SW480 (cell line): ENCODE measurements around the gene ZNF862.

Source experiments
- DNase-seq: peaks from one replicate; pipeline ENCODE4 v3.0.0-alpha.2; 2016; ENCODE audit warnings: low spot score

ZNF862 gene

DNA sequence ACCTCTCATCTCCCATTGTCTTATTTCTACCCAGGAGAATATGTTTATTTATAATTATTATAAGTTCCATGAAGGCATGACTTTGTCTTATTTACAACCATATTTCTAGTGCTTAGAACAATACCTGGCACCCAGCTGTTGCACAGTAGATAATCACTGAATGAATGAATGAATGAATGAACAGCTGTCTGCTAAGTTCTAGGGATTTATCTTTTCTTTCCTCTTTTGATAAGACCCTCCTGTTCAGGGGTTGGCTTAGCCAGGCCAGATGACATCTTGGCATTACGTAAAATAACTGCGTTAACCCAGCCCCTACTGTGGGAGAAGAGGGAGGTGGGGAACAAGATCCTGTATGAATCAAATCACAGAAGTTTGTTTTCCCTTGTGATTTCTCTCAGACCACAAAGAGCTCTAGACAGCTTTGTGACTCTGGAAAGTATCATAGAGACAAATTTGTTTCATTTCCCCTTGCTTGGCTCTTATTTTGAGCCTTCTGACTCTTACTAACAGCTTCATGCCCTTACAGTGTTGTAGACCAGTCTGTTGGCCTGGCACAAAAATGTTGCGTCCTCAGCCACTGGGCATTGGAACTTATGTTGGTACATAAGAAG lies 8.4 kb downstream of the ZNF862 start:
- DNase-seq = no peak

DNA sequence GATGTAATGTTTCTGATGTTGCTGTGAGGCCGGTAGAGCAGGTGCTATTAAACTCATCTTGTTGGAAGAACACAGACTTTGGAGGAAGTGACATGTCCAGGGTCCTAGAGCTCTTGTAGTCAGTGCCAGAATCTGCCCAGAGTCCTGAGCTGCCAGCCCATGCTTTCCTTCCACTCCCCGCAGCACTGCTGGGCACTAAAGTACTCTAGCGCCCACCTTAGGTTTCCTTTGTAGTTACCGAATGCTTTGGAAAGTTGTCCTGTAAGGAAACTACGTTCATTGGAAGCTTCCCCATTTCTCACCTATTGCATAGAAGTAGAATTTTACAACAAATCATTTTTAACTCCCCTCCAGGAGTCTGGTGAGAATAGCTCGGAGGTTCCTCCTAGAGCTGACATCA lies 11.0 kb downstream of the ZNF862 start:
- DNase-seq = no peak

DNA sequence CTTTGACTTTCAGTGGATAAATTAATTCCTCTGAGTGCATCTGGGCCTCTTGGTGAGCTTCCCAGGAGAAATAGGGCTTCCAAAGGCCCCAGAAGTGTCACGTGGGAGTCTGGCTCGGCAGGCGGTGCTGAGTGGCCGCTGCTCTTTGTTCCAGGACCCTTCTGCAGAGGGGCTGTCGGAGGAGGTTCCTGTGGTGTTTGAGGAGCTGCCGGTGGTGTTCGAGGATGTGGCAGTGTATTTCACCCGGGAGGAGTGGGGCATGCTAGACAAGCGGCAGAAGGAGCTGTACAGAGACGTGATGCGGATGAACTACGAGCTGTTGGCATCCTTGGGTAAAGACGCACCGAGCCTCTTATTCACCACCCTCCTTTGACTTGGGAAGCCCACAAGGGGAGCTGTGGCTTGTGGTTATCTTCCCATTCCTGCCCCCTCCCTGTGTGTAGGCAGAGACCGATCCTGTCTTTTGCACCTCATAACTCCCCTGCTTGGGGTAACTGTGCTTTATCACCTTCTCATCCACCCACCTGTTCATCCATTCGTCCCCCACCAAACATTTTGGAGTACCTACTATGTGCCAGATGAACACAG lies 11.9 kb downstream of the ZNF862 start:
- DNase-seq = no peak

DNA sequence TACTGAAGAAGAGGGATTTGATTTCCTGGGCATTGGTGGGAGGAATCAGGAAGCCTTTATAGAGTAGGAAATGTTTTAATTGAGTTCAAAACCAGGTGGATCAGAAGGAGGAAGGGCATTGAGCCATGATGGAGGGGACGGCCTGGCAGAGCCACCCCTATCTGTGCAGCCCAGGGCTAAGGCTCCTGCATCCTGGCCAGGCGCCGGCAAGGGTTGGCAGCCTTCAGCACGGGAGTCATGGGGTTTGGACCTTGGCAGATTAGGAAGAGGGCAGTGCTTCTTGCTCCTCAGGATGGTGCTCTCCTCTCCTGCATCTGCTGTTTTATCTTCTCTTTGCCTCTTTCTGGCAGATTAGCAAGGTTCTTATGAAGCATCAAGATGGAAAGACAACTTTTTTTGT lies 12.5 kb downstream of the ZNF862 start:
- no peak for DNase-seq

DNA sequence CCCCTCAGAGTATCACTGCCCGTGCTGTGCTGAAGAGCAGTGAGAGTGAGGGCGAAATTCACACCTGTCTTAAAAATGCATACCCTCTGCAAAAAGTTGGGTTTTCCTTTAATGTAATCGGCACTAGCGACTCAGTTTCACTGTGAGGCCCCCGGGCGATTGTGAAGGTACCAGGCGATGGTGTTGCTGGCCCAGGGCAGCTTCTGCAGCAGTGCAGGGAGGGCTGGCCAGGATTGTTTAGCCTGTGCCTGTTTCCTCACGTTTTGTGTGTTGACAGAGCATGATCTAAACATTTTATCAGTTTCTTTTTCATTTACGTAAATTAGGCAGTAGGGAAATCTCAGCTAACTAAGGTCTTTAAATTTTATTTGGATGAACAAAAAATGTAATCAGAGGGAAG lies 13.3 kb downstream of the ZNF862 start:
- no peak for DNase-seq

DNA sequence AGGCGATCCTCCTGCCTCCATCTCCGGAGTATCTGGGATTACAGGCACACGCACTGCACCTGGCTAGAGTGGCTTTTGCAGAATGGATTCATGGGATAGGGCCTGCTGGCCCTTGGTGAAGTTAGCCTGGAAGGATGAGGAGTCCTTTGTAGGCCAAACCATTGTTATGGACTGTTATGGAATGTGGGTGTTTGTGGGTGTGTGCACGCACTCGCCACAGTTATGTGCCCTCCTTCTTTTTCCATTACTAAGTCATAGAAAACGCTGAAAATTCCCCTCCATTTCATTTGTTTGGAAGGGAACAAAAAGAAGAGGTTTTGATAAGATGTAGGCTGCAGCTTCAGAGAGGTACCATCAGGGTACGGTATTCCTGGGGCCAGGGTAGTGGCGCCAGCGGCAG lies 15.0 kb downstream of the ZNF862 start:
- peak; percentile 73 for DNase-seq

DNA sequence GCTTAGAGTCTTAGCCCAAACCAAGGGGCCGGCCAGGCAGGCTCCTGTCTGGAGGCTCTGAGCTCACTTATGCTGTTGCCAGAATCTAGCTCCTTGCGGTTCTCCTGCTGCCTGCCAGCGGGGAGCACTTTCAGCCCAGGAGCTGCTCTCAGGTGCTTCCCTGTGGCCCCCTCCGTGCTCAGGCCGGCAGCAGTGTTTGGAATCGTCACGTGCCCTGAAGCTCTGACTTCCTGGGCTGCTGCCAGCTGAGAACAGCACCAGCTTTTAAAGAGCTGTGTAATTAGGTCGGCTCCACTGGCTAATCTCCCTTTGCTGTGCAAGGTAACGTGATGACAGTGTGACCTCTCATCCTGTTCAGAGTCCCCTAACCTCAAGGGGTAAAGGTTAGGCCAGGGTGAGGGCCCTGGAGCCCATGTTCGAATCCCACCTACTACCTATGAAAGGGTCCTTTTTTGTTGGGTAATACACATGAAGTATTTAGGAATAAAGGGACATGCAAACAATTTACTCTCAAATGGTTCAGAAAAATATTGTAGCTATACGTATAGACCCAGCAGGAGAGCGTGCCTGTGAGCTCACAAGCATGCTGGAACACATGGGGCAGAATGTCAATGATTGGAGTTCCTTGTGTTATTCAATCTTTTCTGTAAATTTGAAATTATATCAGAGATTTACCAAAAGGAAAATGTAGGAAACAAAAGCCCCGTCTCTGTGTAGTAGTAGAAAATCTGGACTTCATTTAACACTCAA lies 16.6 kb downstream of the ZNF862 start:
- peak; percentile 75 for DNase-seq

DNA sequence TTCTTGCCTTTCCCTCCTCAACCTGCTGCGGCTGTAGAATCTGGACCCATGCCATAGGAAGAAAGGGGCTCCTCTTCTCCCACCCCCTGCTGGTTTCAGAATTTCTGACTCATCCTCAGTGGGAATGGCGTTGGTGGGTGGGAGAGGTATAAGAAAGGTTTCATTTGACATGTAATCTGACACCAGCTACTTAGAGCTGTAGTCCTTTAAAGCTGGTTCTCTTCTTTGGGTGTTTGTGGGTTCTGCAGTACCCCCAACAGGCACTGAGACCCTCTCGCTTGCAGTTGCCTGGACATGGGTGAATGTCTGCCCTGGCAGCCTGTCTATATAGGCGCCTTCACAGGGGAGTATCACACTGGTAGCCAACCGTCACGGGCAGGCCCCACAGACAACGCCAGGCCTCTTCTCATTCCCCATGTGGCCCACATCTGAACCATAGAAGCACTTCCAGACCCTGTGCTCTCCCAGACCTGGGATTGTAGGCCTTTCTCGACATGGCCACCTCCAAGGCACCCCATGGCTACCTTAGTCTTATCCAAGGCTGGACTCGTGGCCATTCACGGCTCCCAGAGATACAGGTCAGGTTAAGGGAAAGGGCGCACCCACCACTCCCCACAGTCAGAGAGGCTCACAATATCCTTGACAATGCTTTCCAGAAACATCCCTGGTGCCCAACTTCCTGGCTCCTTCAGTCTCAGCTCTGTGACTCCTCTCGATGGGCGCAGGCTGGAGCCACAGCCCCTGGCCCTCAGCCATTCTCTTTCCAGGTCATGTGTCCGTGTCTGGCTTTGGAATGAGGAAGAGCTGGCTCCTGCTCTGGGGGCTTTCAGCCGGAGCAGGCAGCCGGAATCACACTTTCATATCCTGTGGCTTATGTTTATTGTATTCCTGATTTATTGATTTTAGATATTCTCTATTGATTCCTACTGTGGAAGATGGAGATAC lies 17.5 kb downstream of the ZNF862 start:
- peak; percentile 81 for DNase-seq

DNA sequence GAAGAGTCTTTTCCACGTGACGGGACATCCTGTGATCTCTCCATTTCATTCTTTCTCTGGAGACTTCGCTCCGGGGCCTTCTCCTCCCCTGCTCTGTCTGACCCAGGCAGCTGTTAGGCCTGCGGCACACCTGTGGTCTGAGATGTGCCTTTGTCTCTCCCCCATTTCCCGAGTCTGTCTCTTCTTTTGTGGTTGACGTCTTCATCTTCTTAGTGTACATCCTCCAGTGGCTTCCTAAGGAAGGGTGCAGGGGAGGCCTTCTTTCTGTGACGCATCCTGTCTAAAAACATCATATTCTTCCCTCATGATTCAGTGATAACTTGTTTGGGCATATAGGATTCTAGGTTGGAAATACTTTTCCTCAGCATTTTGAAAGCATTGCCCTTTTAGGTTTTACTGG lies 18.4 kb downstream of the ZNF862 start:
- DNase-seq = no peak

DNA sequence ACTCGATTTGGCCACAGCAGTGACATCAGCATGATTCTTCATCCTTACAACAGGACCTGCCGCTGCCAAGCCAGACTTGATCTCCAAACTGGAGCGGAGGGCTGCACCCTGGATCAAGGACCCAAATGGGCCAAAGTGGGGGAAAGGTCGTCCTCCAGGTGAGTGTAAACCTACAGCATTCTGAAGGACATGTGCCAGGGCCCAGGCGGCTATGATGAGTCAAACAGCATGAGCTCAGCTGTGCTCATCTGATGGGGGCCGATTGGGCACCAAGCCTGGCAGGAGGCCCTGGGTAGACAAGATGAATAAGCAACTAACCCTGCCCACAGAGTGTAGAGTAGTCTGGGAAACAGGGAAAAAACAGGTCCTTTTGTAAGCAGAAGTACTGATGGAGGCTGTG lies 21.2 kb downstream of the ZNF862 start:
- DNase-seq = no peak

DNA sequence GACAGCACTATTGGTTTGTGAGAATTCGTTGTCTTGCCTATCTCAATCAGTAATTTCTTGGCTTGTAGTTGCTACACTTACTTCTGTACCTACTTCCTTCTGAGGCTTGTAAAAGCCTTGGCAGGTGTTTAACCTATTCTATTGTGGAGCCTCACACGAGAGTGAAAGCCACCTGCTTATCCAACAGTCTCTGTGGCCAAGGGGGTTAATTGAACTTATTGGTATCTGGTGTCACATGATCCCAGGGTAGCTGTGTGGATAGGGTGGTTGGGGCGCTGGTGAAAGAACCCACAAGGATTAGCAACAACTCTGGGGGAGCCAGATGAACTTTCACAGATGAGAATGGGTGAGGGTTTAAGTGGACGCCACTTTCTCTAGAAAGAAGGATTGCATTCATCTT lies 21.7 kb downstream of the ZNF862 start:
- DNase-seq = no peak

DNA sequence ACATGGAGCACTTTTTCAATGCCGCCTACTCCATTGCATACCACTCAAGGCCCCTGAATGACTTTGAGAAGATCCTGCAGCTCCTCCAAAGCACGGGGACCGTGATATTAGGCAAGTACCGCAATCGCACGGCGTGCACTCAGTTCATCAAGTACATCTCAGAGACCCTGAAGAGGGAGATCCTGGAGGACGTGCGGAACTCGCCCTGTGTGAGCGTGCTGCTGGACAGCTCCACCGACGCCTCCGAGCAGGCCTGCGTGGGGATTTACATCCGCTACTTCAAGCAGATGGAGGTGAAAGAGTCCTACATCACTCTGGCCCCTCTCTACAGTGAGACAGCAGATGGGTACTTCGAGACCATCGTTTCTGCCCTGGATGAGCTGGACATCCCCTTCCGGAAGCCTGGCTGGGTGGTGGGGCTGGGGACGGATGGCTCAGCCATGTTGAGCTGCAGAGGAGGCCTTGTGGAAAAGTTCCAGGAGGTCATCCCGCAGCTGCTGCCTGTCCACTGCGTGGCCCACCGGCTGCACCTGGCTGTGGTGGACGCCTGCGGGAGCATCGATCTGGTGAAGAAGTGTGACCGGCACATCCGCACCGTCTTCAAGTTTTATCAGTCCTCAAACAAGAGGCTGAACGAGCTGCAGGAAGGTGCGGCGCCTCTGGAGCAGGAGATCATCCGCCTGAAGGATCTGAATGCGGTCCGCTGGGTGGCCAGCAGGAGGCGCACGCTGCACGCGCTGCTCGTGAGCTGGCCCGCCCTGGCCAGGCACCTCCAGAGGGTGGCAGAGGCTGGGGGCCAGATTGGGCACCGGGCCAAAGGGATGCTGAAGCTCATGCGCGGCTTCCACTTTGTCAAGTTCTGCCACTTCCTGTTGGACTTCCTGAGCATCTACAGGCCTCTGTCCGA lies 22.9 kb downstream of the ZNF862 start:
- DNase-seq = no peak

DNA sequence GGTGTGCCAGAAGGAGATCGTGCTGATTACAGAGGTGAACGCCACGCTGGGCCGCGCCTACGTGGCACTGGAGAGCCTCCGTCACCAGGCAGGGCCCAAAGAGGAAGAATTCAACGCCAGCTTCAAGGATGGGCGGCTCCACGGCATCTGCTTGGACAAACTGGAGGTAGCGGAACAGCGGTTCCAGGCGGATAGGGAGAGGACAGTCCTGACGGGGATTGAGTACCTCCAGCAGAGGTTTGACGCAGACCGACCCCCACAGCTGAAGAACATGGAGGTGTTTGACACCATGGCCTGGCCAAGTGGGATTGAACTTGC lies 23.5 kb downstream of the ZNF862 start:
- DNase-seq = no peak

DNA sequence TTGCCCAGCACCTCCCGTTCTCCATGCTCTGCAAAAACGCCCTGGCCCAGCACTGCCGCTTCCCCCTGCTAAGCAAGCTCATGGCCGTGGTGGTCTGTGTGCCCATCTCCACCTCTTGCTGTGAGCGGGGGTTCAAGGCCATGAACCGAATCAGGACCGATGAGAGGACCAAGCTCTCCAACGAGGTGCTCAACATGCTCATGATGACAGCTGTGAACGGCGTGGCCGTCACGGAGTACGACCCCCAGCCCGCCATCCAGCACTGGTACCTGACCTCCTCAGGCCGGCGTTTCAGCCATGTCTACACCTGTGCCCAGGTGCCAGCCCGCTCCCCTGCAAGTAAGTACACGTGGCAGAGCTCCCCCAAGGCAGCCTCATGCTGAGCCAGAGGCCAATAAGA lies 24.0 kb downstream of the ZNF862 start:
- DNase-seq = no peak

DNA sequence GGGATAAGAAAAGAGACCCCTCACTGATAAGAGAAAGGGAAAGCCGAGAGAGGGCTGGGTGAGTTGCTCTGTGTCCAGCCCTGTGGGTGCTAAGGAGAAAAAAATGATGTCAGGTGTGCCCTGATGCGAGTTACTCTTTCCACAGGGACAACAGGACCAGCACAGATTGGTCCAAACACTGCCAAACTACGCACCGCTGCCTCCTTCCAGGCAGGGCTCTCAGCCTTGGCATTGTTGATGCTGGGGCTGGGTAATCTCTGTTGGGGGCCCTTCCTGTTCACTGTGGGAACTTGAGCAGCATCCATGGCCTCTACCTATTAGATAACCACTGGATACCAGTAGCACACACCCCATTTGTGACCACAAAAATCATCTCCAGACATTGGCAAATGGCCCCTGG lies 25.3 kb downstream of the ZNF862 start:
- no peak for DNase-seq

DNA sequence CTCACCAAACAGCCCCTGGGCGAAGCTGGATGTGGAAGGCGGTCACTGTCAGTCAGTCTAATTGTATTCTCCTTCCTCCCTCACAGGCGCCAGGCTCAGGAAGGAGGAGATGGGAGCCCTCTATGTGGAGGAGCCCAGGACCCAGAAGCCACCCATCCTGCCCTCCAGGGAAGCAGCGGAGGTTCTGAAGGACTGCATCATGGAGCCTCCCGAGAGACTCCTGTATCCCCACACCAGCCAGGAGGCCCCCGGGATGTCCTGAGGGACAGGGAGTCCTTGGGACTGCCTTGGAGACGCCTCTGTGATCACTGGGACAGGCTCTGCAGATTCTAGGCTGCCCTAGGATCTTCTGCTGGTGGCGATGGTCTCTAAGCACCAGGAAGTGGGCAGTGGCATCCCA lies 25.8 kb downstream of the ZNF862 start:
- no peak for DNase-seq

DNA sequence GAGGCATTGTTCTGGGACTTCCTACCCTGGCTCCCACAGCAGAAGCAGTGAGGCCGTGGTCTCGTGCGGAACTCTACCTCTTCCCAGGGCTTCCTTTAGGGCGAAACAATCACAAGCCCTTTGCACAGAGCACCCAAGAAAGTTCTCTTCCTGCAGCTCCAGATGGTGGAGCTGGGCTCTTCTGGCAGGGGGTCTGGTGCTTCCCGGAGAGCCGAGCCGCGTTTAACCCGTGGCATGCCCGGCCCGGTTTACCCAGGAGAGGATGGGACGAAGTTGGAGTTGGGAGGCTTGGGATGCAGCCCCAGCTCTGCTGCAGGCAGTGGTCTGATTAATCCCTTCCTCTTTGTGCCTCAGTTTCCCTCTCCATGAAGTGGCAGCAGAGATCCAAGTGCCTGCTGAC lies 26.6 kb downstream of the ZNF862 start:
- DNase-seq = no peak

DNA sequence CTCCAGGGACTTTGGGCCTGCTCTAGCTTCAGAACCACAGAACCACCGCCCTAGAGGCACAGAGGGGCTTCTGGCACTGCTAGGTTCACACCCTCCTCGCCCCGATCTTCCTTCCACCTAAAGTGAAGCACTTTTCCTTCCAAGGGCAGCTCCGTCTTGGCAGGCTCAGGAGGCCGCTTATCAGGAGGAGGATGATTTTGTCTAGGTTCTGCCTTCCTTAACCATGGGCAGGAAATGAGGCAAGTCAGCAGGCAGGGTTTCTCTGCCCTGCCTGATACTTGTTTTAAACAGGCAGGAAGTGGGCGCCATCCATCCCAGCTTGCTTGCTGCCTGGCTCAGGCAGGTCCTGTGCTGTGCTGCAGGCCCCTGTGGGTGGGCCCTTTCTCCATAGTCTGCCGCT lies 27.3 kb downstream of the ZNF862 start:
- DNase-seq = no peak

DNA sequence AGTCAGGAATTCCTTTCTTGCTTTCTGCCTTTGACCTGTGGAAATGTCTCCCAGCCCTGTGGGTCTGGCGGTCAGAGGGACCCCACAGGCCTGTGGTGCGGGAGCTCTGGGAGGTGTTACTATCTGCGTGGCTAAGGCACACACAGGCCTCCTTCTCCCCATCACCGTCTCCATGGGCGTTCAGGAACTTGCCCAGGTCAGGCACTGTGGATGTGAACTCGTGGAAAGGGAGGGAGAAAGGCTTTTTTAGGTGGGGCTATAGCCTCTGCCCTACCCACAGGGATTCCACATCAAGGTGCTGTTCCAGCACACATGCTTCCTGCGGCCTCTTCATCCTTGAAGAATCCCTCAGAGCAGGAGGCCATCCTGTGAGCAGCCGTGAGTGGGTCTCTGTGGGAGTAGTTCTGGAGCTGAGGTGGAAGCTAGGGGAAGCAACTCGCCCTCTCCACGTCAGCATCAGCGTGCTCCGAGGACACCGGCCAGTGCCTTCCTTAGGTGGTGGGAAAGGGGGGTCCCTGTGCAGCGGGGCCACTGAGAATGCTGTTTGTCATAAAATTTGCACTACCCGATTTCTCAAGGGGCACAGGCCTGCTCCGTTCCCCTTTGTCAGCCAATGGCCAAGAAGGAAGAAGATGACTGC lies 28.1 kb downstream of the ZNF862 start:
- no peak for DNase-seq

DNA sequence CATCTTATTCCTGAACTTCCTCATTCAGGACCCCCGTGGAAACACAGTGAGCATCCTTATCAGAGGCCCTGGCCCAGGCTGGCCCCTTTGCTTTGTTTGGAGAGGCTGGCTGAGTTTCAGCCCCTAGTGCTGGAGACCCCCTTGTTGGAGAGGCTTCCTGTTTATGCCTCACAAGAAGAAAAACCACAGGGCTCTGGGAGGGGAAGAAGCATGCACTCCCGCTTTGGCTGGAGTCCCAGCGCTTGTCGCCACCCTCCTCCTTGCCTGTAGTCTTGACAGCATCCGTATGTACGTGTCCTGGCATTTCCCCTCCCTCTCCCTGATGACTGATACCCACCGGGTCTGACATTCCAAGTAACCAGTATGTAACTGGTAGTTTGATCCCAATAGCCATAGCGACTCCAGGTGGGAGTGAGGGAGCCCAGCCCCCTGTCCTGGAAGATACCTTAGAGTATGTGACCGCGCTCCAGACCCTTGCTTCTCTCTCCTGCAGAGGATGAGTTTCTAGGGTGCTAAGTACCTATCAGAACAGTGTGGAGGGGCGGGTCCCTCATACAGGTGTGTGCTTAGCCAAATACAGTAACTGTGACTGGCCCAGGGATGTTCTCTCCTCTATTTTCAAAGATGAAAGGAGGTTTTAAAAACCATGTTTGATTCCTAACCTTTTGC lies 28.7 kb downstream of the ZNF862 start:
- no peak for DNase-seq
